WTC11 (cell line): ENCODE measurements around the gene ALG11.

Source experiments
- ZNF263 ChIP-seq: sonication (generic); formaldehyde crosslinking; IDR thresholded peaks from 2 replicates; pipeline ENCODE4 v1.8.1; 2022; ENCODE audit warnings: low read depth, mild to moderate bottlenecking, moderate library complexity, missing genetic modification reagents
- TF ChIP-seq, protein P1 (sequence below): fragments of 250-450 bp; sonication (Bioruptor Pico); IDR thresholded peaks from 2 replicates; pipeline ENCODE4 v2.1.2; 2022; ENCODE audit warnings: mild to moderate bottlenecking, moderate library complexity
- TF ChIP-seq, protein P2 (sequence below): sonication (generic); formaldehyde crosslinking; IDR thresholded peaks from 2 replicates; pipeline ENCODE4 v1.8.1; 2022; ENCODE audit warnings: low read depth, mild to moderate bottlenecking, moderate library complexity, missing genetic modification reagents, borderline replicate concordance
- TF ChIP-seq, protein P3 (sequence below): fragments of 250-450 bp; sonication (Bioruptor Pico); conservative IDR thresholded peaks from 2 replicates; pipeline ENCODE4 v1.9.0; 2021; ENCODE audit warnings: mild to moderate bottlenecking
- TF ChIP-seq, protein P4 (sequence below): sonication (generic); formaldehyde crosslinking; IDR thresholded peaks from 2 replicates; pipeline ENCODE4 v1.8.0; 2023; ENCODE audit warnings: missing genetic modification reagents
- TF ChIP-seq, protein P5 (sequence below): fragments of 200-600 bp; IDR thresholded peaks from 2 replicates; pipeline ENCODE4 v1.8.0; 2022; ENCODE audit warnings: antibody characterized with exemption

DNA sequence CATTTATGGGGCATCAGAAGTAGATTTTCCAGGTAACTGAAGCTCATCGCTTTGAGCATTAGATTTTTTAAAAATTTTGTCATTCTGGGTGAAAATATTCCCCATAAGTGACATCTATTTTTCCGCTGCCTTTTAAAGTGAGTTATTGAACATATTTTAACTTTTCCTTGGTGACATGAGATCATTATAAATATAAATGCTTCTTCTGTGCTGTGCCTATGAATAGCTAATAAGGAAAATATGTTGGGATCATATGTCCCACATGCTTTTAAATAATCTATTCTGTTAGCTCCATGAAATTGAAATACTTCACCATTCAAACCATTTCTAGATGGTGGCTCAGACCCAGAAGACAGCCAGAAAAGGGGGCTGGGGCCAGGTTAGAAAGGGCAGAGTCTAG is 15.0 kb upstream of the ALG11 start:
- TF ChIP-seq, protein P1, sequence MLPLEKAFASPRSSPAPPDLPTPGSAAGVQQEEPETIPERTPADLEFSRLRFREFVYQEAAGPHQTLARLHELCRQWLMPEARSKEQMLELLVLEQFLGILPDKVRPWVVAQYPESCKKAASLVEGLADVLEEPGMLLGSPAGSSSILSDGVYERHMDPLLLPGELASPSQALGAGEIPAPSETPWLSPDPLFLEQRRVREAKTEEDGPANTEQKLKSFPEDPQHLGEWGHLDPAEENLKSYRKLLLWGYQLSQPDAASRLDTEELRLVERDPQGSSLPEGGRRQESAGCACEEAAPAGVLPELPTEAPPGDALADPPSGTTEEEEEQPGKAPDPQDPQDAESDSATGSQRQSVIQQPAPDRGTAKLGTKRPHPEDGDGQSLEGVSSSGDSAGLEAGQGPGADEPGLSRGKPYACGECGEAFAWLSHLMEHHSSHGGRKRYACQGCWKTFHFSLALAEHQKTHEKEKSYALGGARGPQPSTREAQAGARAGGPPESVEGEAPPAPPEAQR (CRISPR knock-in tag), result no peak
- TF ChIP-seq, protein P2, sequence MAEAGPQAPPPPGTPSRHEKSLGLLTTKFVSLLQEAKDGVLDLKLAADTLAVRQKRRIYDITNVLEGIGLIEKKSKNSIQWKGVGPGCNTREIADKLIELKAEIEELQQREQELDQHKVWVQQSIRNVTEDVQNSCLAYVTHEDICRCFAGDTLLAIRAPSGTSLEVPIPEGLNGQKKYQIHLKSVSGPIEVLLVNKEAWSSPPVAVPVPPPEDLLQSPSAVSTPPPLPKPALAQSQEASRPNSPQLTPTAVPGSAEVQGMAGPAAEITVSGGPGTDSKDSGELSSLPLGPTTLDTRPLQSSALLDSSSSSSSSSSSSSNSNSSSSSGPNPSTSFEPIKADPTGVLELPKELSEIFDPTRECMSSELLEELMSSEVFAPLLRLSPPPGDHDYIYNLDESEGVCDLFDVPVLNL (CRISPR knock-in tag), result no peak
- TF ChIP-seq, protein P3, sequence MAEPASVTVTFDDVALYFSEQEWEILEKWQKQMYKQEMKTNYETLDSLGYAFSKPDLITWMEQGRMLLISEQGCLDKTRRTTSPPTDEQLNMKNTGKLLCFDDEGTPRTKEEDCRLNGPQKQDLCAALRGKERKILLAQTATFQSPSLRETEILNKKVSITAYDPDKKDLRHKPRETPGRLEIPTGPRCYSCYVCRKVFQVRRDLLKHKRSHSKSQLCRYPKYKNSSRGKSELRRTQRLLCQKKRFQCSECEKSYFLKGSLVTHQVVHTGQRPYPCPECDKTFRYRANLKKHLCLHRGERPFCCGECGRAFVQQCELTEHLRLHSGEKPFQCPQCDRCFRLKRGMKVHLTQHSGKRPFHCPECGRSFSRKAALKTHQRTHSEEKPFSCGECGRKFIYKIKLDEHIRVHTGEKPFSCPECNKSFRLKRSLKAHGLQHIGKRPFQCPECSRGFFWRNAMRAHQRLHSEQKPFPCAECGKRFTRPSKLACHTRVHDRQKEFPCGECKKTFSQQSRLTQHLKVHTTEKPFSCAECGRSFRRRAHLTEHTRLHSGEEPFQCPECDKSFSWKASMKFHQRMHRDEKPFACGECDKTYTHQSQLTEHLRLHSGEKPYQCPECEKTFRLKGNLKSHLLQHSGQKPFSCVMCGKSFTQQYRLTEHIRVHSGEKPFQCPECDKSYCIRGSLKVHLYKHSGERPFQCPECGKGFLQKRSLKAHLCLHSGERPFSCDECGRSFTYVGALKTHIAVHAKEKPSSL, result no peak
- TF ChIP-seq, protein P4, sequence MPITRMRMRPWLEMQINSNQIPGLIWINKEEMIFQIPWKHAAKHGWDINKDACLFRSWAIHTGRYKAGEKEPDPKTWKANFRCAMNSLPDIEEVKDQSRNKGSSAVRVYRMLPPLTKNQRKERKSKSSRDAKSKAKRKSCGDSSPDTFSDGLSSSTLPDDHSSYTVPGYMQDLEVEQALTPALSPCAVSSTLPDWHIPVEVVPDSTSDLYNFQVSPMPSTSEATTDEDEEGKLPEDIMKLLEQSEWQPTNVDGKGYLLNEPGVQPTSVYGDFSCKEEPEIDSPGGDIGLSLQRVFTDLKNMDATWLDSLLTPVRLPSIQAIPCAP (CRISPR knock-in tag), result no peak
- TF ChIP-seq, protein P5, sequence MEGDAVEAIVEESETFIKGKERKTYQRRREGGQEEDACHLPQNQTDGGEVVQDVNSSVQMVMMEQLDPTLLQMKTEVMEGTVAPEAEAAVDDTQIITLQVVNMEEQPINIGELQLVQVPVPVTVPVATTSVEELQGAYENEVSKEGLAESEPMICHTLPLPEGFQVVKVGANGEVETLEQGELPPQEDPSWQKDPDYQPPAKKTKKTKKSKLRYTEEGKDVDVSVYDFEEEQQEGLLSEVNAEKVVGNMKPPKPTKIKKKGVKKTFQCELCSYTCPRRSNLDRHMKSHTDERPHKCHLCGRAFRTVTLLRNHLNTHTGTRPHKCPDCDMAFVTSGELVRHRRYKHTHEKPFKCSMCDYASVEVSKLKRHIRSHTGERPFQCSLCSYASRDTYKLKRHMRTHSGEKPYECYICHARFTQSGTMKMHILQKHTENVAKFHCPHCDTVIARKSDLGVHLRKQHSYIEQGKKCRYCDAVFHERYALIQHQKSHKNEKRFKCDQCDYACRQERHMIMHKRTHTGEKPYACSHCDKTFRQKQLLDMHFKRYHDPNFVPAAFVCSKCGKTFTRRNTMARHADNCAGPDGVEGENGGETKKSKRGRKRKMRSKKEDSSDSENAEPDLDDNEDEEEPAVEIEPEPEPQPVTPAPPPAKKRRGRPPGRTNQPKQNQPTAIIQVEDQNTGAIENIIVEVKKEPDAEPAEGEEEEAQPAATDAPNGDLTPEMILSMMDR, result no peak
- no peak for TF ChIP-seq ZNF263
